Measurements from ENCODE around the gene PLEKHA1. TPM values are rescaled to one million over a fixed set of nuclear protein-coding genes. Genes with fewer than 3 reads are reported as not detected.
A peak's percentile ranks its signal among the peaks of the same experiment; 100 is the strongest.

PLEKHA1 gene
- total and polyA plus RNA-seq, 9 donors: 16.7 to 31.1 (median 27.1) TPM

DNA sequence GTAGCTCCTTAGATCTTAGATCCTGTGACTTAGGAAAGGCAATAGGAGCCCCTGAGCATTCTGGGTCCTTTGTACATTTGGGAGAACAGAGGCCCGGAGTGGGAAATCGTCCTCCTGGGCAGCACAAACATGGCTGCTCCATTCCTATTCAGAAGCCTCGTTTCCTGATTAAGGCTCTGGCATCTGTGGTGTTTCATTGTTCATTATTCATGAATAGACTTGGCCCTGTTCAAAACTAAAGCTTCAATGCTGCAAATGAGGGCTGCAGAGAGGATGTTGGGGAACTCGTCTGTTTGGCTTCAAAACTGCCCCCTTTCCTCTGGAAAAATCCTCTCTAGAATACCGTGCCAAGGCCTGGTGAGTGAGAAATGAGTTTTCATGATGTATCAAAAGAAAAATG is 83.4 kb downstream of the PLEKHA1 start:
- 82 to 90% (median 85%) methylated on average over 5 of the region's 5 CpGs for WGBS, 3 donors
- no peak overlapping the region for H3K27ac ChIP-seq
- intact Hi-C loops (cut with DNase I): no loop called here

DNA sequence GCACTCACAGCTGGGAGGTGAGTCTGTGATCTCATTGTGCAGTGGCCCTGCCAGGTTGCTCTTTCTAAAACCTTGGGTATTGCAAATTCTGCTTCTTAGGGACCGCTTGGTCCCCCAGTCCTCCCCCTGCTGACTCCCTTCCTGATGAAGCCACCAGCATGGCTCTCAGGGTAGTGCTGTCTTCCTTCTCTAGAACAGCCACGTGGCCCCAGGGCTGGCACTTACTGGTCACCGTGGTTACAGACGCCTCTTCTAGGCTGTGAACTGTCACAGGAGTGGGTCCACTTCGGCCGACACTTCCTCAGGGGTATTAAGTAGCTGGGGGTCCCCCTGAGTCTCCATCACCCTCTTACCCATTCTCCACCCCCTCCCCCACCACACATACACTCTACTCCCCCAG is 84.2 kb downstream of the PLEKHA1 start:
- intact Hi-C loops (cut with DNase I): no loop called here
- 90 to 96% (median 94%) methylated on average over 6 of the region's 6 CpGs for WGBS, 3 donors
- H3K4me3 ChIP-seq: no peak overlapping the region

More for the DNA sequence above, 83.4 kb downstream of the PLEKHA1 start:
- Histone ChIP-seq H3K9me3 (no peaks in the 10 kb centered on the region), H3K36me3 (no peaks in the 10 kb centered on the region), H3K27me3 (no peaks in the 10 kb centered on the region), H3K4me1 (ENCODE audit: insufficient read depth) (peaks cover 17% of the 10 kb centered on the region), H3K4me3 (no peak overlapping the region)
- no peak for TF ChIP-seq POLR2A (IDR thresholded peaks at IDR 0.05)
- TF ChIP-seq, protein P1, sequence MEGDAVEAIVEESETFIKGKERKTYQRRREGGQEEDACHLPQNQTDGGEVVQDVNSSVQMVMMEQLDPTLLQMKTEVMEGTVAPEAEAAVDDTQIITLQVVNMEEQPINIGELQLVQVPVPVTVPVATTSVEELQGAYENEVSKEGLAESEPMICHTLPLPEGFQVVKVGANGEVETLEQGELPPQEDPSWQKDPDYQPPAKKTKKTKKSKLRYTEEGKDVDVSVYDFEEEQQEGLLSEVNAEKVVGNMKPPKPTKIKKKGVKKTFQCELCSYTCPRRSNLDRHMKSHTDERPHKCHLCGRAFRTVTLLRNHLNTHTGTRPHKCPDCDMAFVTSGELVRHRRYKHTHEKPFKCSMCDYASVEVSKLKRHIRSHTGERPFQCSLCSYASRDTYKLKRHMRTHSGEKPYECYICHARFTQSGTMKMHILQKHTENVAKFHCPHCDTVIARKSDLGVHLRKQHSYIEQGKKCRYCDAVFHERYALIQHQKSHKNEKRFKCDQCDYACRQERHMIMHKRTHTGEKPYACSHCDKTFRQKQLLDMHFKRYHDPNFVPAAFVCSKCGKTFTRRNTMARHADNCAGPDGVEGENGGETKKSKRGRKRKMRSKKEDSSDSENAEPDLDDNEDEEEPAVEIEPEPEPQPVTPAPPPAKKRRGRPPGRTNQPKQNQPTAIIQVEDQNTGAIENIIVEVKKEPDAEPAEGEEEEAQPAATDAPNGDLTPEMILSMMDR (IDR thresholded peaks at IDR 0.05): no peak
- TF ChIP-seq EP300 (IDR thresholded peaks at IDR 0.05): no peak
- DNase-seq: no peak

DNA sequence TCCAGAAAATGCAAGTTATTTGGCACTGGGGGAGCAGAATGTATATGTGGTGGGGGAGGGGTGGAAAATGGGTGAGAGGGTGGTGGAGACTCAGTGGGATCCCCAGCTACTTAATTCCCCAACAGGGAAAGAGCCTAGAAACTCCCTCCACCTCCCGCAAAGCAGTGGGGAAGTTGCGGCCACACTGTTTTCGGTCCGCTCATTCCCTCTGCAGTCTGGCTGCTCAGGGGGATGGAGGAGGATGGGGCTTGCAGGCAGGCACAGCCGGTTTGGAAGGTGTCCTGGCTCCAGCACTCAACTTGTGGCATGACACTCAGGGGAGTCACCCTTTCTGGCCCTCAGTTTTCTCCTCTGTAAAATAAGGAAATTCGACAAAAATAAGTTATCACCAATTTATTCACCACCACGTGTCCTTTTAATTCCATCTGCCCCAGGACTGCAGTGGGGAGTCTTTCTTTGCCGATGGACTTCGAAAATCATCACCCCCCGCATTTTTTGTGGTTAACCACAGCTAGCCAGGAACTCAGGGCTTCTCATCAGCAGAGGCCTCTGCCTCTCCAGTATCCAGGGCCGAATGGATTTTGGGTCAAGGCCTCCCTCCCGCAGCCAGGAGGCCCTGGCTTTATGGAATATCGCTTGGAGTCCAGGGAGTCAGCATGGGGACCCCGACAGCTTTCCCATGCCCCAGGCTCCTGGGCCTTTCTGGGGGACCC is 85.2 kb downstream of the PLEKHA1 start:
- Histone ChIP-seq H3K27me3 (no peaks in the 10 kb centered on the region), H3K4me1 (ENCODE audit: insufficient read depth) (peaks cover 25% of the 10 kb centered on the region), H3K9me3 (no peaks in the 10 kb centered on the region), H3K27ac (peak overlapping the region; percentile 1 to 90), H3K36me3 (no peaks in the 10 kb centered on the region), H3K4me3 (no peak overlapping the region)
- WGBS, 3 donors: 21 to 36% (median 22%) methylated on average over 14 of the region's 14 CpGs
- intact Hi-C loops (cut with DNase I): loop anchor here in 2 of 4 donors (5.0 to 10.0 kb wide), 2 partner anchors 38 to 105 kb away; partner anchors contain the start of gene DMBT1 (in 1 of the 2)
- TF ChIP-seq POLR2A (IDR thresholded peaks at IDR 0.05): no peak
- TF ChIP-seq, protein P1 (IDR thresholded peaks at IDR 0.05): peak in 1 of 3 donors; percentile 3
- TF ChIP-seq EP300 (IDR thresholded peaks at IDR 0.05): no peak
- DNase-seq: peak; percentile 58 to 75 (median 72)

More for the DNA sequence above, 84.2 kb downstream of the PLEKHA1 start:
- DNase-seq: no peak
- peak overlapping the region in 1 of 2 donors; percentile 90 for H3K27ac ChIP-seq
- H3K27me3 ChIP-seq: no peaks in the 10 kb centered on the region
- H3K9me3 ChIP-seq: no peaks in the 10 kb centered on the region
- no peak for TF ChIP-seq POLR2A (IDR thresholded peaks at IDR 0.05)
- TF ChIP-seq EP300 (IDR thresholded peaks at IDR 0.05): no peak
- TF ChIP-seq, protein P1 (IDR thresholded peaks at IDR 0.05): no peak
- peaks cover 17% of the 10 kb centered on the region for H3K4me1 ChIP-seq (ENCODE audit: insufficient read depth)
- H3K36me3 ChIP-seq: no peaks in the 10 kb centered on the region

DNA sequence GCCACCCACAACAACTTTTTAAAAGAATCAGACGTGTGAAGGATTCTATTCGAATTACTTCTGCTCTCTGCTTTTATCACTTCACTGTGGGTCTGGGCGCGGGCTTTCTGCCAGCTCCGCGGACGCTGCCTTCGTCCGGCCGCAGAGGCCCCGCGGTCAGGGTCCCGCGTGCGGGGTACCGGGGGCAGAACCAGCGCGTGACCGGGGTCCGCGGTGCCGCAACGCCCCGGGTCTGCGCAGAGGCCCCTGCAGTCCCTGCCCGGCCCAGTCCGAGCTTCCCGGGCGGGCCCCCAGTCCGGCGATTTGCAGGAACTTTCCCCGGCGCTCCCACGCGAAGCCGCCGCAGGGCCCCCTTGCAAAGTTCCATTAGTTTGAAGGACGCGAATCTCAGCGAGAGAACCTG is 86.4 kb downstream of the PLEKHA1 start:
- Histone ChIP-seq H3K4me3 (peak overlapping the region; percentile 57), H3K27me3 (no peaks in the 10 kb centered on the region), H3K9me3 (no peaks in the 10 kb centered on the region), H3K4me1 (ENCODE audit: insufficient read depth) (peaks cover 28% of the 10 kb centered on the region), H3K27ac (peak overlapping the region; percentile 90 to 91), H3K36me3 (no peaks in the 10 kb centered on the region)
- TF ChIP-seq, protein P1 (IDR thresholded peaks at IDR 0.05): no peak
- TF ChIP-seq EP300 (IDR thresholded peaks at IDR 0.05): no peak
- TF ChIP-seq POLR2A (IDR thresholded peaks at IDR 0.05): no peak
- DNase-seq: peak in 3 of 5 donors; percentile 33 to 72 (median 67)
- 0 to 1% (median 1%) methylated on average over 25 to 40 of the region's 40 CpGs for WGBS, 3 donors
- intact Hi-C loops (cut with DNase I): loop anchor here in 2 of 4 donors (5.0 to 10.0 kb wide), 2 partner anchors 36 to 104 kb away; partner anchors contain the start of gene DMBT1 (in 1 of the 2)
